Omental fat pad (tissue), 4 donors: ENCODE measurements around the gene KL. TPM values are rescaled to one million over a fixed set of nuclear protein-coding genes. Genes with fewer than 3 reads are reported as not detected.

ENCODE experiments used
- ATAC-seq: fragments of 150-250 bp; one replicate; pipeline ENCODE4 v1.9.1; 2016; ENCODE audit warnings: mild to moderate bottlenecking, moderate library complexity; ENCODE audit not compliant: low FRiP score
- DNase-seq: peaks from one replicate; pipeline ENCODE4 v3.0.0-alpha.2; 2019; ENCODE audit warnings: low spot score
- total RNA-seq, 4 donors: library from RNA; depleted of rRNA; stranded (reverse); fragments of >200 nt; gene quantifications; one replicate each; pipeline ENCODE4 v1.1.0, GENCODE V29; 2016
- TF ChIP-seq, protein P1 (sequence below), 3 donors: fragments of 450-650 bp; IDR thresholded peaks; one replicate each; pipeline ENCODE4 v1.5.1; 2016 to 2017; ENCODE audit warnings: antibody characterized with exemption in 3 of 3, mild to moderate bottlenecking in 3 of 3, moderate library complexity in 2 of 3

Gene KL
- total RNA-seq, 4 donors from 2014 or later = 1.9 to 20.3 (median 3.6) TPM

DNA sequence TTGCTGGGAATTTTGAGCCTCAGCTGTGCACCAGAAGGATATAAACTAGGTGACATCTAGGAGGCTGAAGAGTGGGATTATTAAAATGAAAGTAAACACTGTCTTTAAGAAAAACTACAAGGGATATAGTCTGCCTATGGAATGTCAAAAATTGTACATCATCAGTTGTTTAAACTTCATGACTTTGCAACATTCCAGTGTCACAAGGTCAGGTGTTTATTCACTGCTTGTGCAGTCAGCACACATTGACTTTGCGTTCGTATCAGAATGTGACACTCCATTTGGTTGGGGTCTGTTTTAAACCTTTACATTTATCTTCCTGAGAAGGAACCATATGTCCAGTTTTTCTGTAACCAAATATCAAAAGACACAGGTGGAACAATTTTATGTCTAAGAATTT is 85.6 kb downstream of the KL start:
- TF ChIP-seq, protein P1, sequence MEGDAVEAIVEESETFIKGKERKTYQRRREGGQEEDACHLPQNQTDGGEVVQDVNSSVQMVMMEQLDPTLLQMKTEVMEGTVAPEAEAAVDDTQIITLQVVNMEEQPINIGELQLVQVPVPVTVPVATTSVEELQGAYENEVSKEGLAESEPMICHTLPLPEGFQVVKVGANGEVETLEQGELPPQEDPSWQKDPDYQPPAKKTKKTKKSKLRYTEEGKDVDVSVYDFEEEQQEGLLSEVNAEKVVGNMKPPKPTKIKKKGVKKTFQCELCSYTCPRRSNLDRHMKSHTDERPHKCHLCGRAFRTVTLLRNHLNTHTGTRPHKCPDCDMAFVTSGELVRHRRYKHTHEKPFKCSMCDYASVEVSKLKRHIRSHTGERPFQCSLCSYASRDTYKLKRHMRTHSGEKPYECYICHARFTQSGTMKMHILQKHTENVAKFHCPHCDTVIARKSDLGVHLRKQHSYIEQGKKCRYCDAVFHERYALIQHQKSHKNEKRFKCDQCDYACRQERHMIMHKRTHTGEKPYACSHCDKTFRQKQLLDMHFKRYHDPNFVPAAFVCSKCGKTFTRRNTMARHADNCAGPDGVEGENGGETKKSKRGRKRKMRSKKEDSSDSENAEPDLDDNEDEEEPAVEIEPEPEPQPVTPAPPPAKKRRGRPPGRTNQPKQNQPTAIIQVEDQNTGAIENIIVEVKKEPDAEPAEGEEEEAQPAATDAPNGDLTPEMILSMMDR (IDR thresholded peaks at IDR 0.05) = no peak
- ATAC-seq = no peak
- DNase-seq = no peak

- ATAC-seq = no peak
- TF ChIP-seq, protein P1 (IDR thresholded peaks at IDR 0.05) = no peak
- no peak for DNase-seq
These were observed 87.2 kb downstream of the KL start for GRCh38 chr13:33103457-33103856.

DNA sequence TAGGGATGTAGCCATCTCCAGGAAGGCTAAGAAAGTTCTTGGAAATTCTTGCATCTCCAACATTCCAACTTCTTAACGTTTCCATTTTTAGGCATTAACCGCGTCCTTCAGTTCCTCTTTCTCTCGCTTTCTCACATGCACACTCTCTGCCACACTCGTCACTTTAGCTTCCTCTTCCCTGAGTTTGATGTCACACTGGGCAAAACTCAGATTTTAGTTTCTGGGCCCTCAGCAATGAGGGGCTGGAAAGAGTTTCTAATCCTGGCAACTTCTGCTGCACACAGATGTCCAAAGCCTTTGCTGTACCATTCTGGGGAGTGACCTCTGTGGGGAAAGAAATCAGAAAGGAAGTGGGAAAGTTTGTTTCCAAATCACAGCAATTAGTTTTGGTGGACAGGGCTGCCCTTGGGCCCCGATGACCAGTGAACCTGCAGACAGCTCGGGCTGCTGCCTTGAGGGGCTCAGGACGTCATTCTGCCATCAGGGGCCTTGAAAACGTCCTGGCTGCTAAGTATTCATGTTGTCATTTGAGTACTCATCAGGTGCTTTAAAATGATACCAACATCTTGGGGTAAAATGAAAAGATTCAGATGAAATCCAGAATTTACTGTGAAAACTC is 89.3 kb downstream of the KL start:
- no peak for ATAC-seq
- TF ChIP-seq, protein P1 (IDR thresholded peaks at IDR 0.05) = no peak
- DNase-seq = no peak

- DNase-seq (no peak), ATAC-seq (no peak)
- TF ChIP-seq, protein P1 (IDR thresholded peaks at IDR 0.05) = no peak
These were observed 90.6 kb downstream of the KL start for GRCh38 chr13:33106656-33107360.

DNA sequence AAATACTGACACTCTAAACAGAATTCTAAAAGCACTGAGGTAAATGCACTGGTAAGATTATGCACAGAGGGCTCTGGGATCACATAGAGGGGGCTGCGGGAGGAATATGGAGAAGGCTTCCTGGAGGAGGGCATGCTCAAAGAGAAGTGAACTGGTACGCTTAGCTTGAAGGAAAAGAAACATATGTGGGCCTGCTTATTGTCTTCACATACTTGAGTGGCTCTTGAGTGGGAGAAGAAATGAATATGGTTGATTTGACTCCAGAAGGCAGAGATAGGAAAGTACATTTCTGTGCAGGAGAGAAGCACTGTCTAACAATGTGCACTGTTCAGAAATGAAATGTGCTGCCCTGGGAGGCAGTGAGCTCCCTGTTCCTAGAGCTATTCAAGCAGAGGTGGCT is 91.1 kb downstream of the KL start:
- peak; percentile 29 for ATAC-seq

DNA sequence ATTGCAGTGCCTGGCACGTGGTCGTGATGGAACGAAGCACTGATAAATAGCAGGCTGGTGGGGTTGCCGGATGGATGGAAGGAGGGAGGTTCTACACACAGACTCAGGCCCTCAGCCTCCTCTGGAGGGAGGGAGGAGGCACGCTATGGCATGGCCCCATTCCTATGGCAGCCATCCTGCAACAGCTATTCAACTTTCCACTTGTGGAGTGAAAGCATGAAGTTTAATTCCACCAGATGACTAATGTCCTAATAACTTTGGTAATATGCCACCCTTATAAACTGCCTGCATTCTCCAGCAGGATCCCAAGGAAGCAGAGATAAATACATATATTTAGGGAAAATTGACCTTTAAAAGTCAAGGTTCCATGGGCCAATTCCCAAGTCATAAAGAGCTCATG is 92.4 kb downstream of the KL start:
- TF ChIP-seq, protein P1 (IDR thresholded peaks at IDR 0.05) = no peak
- DNase-seq (no peak), ATAC-seq (no peak)

More for the DNA sequence above, 91.1 kb downstream of the KL start:
- DNase-seq = no peak
- TF ChIP-seq, protein P1 (IDR thresholded peaks at IDR 0.05) = no peak

GRCh38 chr13:33109271-33109697 is 93.1 kb downstream of the KL start:
- no peak for ATAC-seq
- DNase-seq = no peak
- TF ChIP-seq, protein P1 (IDR thresholded peaks at IDR 0.05) = no peak
